ENCODE results near the gene FLVCR1. TPM values are rescaled to one million over a fixed set of nuclear protein-coding genes. Genes with fewer than 3 reads are reported as not detected.
"Not testable (repeated sequence)": the region's sequence is repeated elsewhere in the genome, so short reads cannot be mapped to it uniquely, and the experiment has no call there.

Gene FLVCR1
- total RNA-seq, 4 donors from 2014 or later = 1.9 to 9.1 (median 2.8) TPM

- H3K4me3 ChIP-seq (ENCODE audit: low read depth, poor library complexity, severe bottlenecking) = no peak overlapping the region
- TF ChIP-seq CTCF (IDR thresholded peaks at IDR 0.05) (no peak), POLR2A (IDR thresholded peaks at IDR 0.05) (no peak)
- DNase-seq (ENCODE audit: low spot score in 2 of 2) = no peak
- intact Hi-C loops (cut with DNase I; ENCODE audit: low total_unique reads) = no loop called here
- 60 to 89% methylated on average over 4 of the region's 4 CpGs for WGBS, 2 donors
These were observed 26.5 kb downstream of the FLVCR1 start for GRCh38 chr1:212884592-212884991.

GRCh38 chr1:212892108-212892507, 34.0 kb downstream of the FLVCR1 start:
- no peak overlapping the region for H3K4me3 ChIP-seq (ENCODE audit: low read depth, poor library complexity, severe bottlenecking)
- no peak for TF ChIP-seq POLR2A (IDR thresholded peaks at IDR 0.05)
- TF ChIP-seq CTCF (IDR thresholded peaks at IDR 0.05) = no peak
- intact Hi-C loops (cut with DNase I; ENCODE audit: low total_unique reads) = no loop called here
- no peak for DNase-seq (ENCODE audit: low spot score in 2 of 2)
- WGBS, 2 donors = 93 to 100% methylated on average over 1 of the region's 1 CpG

GRCh38 chr1:212899845-212900244, 41.8 kb downstream of the FLVCR1 start:
- WGBS, 2 donors = 94 to 96% methylated on average over 1 of the region's 1 CpG
- intact Hi-C loops (cut with DNase I; ENCODE audit: low total_unique reads) = no loop called here
- DNase-seq (ENCODE audit: low spot score in 2 of 2) = no peak
- TF ChIP-seq CTCF (IDR thresholded peaks at IDR 0.05) (no peak), POLR2A (IDR thresholded peaks at IDR 0.05) (no peak)
- H3K4me3 ChIP-seq (ENCODE audit: low read depth, poor library complexity, severe bottlenecking) = no peak overlapping the region

- no peak for DNase-seq (ENCODE audit: low spot score in 2 of 2)
- H3K4me3 ChIP-seq (ENCODE audit: low read depth, poor library complexity, severe bottlenecking) = no peak overlapping the region
- intact Hi-C loops (cut with DNase I; ENCODE audit: low total_unique reads) = no loop called here
- TF ChIP-seq POLR2A (IDR thresholded peaks at IDR 0.05) = no peak
- no peak for TF ChIP-seq CTCF (IDR thresholded peaks at IDR 0.05)
- WGBS, 2 donors = 95 to 97% methylated on average over 2 of the region's 2 CpGs
These were observed 43.2 kb downstream of the FLVCR1 start for GRCh38 chr1:212901290-212901689.

GRCh38 chr1:212902054-212902453, 44.0 kb downstream of the FLVCR1 start:
- intact Hi-C loops (cut with DNase I; ENCODE audit: low total_unique reads) = no loop called here
- 73 to 99% methylated on average over 3 of the region's 3 CpGs for WGBS, 2 donors
- no peak overlapping the region for H3K4me3 ChIP-seq (ENCODE audit: low read depth, poor library complexity, severe bottlenecking)
- TF ChIP-seq POLR2A (IDR thresholded peaks at IDR 0.05) (no peak), CTCF (IDR thresholded peaks at IDR 0.05) (no peak)
- DNase-seq (ENCODE audit: low spot score in 2 of 2) = no peak

- no peak overlapping the region for H3K4me3 ChIP-seq (ENCODE audit: low read depth, poor library complexity, severe bottlenecking)
- intact Hi-C loops (cut with DNase I; ENCODE audit: low total_unique reads) = loop anchor here (1.0 kb wide), 1 partner anchor 43 kb away; no protein-coding TSS in a partner anchor
- DNase-seq (ENCODE audit: low spot score in 2 of 2) = no peak
- WGBS, 2 donors = 94 to 97% methylated on average over 1 of the region's 1 CpG
- no peak for TF ChIP-seq CTCF (IDR thresholded peaks at IDR 0.05)
- no peak for TF ChIP-seq POLR2A (IDR thresholded peaks at IDR 0.05)
These were observed 45.6 kb downstream of the FLVCR1 start for GRCh38 chr1:212903664-212904063.

- intact Hi-C loops (cut with DNase I; ENCODE audit: low total_unique reads) = not testable (repeated sequence)
- 85 to 91% methylated on average over 12 of the region's 12 CpGs for WGBS, 2 donors
These were observed 50.0 kb downstream of the FLVCR1 start for GRCh38 chr1:212908071-212908470.

More at GRCh38 chr1:212908071-212908470, 50.0 kb downstream of the FLVCR1 start:
- not testable (repeated sequence) for H3K4me3 ChIP-seq (ENCODE audit: low read depth, poor library complexity, severe bottlenecking); DNase-seq (ENCODE audit: low spot score in 2 of 2)

Data from lower leg skin (tissue), 4 donors.